Activated CD8-positive, alpha-beta memory T cell treated with anti-CD3 and anti-CD28 coated beads, Interleukin-2, amount 50 U/mL, for 24 hours (primary cell): ENCODE measurements around the gene TRIM71.
"Not testable (repeated sequence)": the region's sequence is repeated elsewhere in the genome, so short reads cannot be mapped to it uniquely, and the experiment has no call there.

Experiments used
- DNase-seq: peaks from one replicate; pipeline ENCODE4 v3.0.0-alpha.2; 2020; ENCODE audit errors: extremely low read depth

The TRIM71 gene

DNA sequence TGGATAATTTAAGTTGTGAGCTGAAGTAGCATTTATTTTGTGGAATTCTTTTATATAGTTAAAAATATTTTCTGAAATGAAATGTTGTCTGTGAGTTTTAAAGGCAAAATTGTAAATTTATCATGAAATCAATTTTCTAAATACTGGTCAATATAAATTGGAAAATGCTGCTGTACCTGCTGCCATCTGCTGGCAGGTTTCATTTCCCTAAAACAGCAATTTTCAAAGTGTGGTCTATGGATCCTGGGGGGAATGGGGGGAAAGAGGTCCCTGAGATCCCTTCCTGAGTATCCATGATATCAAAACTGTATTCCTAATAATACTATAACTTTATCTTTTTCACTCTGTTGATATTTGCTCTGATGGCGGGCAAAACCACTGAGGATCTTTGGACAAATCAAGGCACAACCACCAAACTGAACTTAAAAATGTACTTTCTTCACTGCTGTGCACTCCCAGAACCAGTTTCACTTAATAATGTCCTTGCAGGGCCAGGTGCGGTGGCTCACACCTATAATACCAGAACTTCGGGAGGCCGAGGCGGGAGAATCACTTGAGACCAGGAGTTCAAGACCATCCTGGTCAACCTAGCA lies 116.4 kb downstream of the TRIM71 start:
- no peak for DNase-seq

DNA sequence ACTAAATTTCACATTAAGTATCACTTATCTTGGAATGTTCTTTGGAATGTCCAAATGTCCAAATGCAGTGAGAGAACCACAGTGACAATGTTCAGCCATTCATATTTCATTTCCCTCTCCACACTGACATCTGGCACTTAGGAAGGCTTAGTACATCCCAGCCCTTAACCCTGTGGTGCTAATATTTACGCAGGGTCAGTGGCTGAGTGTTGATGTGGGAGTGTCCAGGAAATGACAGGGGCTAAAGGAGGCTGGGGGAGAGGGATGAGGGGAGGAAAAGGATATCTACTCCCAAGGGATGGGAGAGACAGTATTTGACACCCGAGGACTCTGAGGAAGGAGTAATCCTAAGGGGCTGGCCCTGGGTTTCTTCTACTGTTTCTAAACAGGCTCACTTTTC lies 119.5 kb downstream of the TRIM71 start:
- DNase-seq, result no peak

DNA sequence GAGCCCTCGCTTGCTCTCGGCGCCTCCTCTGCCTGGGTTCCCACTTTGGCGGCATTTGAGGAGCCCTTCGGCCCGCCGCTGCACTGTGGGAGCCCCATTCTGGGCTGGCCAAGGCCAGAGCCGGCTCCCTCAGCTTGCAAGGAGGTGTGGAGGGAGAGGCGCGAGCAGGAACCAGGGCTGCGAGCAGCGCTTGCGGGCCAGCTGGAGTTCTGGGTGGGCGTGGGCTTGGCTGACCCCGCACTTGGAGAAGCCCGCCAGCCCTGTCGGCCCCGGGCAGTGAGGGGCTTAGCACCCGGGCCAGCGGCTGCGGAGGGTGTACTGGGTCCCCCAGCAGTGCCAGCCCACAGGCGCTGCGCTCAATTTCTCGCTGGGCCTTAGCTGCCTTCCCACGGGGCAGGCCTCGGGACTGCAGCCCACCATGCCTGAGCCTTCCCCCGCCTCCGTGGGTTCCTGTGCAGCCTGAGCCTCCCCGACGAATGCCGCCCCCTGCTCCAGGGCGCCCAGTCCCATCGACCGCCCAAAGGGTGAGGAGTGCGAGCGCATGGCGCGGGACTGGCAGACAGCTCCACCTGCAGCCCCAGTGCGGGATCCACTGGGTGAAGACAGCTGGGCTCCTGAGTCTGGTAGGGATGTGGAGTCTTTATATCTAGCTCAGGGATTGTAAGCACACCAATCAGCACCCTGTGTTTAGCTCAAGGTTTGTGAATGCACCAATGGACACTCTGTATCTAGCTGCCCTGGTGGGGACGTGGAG lies 121.9 kb downstream of the TRIM71 start:
- DNase-seq, result not testable (repeated sequence)

DNA sequence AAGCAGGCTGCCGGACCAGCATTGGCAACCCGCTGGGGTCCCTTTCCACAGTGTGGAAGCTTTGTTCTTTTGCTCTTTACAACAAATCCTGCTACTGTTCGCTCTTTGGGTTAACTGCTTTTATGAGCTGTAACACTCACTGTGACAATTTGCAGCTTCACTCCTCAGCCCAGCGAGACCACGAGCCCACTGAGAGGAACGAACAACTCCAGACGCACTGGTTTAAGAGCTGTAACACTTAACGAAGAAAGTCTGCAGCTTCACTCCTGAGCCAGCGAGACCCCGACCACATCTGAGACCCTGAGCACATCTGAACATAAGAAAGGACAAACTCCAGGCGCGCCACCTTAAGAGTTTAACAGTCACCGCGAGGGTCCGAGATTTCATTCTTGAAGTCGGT lies 122.9 kb downstream of the TRIM71 start:
- DNase-seq, result no peak

DNA sequence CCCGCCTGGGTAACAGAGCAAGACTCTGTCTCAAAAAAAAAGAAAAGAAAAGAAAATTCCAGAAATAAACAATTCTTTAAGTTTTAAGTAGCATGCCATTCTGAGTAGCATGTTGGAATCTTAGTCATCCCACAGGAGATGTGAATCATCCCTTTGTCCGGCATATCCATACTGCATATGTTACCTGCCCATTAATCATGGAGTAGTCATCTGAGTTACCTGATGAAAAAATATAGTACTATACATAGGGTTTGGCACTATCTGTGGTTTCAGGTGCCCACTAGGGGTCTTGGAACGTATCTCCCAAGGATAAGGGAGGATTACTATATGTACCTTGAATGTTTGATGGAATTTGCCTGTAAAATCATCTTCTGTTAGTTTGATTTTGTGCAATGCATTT lies 127.3 kb downstream of the TRIM71 start:
- no peak for DNase-seq

DNA sequence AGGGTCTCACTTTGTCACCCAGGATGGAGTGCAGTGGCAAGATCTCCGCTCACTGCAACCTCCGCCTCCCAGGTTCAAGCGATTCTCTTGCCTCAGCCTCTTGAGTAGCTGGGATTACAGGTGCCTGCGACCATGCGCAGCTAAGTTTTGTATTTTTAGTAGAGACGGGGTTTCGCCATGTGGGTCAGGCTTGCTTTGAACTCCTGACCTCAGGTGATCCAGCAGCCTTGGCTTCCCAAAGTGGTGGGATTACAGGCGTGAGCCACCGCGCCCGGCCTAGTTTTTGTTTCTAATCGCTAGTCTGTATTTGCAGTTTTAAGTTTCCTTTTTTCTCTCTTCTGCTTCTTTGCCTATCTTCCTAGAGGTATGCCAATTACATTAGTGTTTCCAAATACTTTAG lies 127.8 kb downstream of the TRIM71 start:
- DNase-seq, result not testable (repeated sequence)

DNA sequence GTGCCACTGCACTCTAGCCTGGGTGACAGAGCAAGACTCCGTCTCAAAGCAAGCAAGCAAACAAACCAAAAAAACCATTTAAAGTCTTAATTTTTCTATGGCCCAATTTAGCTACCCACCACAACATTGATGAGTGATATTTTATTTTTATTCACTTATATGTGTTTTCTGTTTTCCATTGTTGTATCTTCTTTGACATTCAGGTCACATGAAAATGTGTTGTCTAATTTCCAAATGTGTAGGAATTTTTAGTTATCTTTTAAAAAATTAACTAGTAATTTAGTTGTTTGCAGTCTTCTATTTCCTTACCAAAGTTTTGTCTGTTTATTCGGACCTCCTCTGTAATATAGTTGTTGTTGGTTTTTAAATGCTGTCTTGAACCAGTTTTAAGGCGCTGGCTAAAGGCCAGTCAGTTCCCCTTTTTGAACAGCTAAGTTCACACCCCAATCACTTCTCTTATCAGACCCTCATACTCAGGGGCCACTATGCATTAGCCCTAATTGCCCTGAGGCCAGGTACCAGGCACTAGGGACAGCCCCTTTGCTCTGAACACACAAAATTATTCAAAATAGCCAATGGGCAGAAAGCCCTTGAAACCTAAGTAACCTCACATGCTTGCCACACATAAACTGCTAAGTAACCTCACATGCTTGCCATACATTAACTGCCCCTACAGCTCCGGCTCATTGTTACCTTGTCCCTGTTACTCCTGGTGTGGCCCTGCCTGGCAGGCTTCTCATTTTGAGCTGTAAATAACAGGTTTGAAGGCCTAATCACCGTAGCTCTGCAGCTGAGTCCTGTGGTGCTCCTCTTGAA lies 129.4 kb downstream of the TRIM71 start:
- no peak for DNase-seq
